Nephron (organoid): ENCODE results near the gene IDUA.
A peak's percentile ranks its signal among the peaks of the same experiment; 100 is the strongest.

Source experiments
- H3K27ac Mint-ChIP-seq, 3 experiments: 2 replicates each; pipeline ENCODE4 v1.8.0; 2020; ENCODE audit warnings: mixed read lengths in 3 of 3, mild to moderate bottlenecking in 2 of 3, moderate library complexity in 1 of 3
- H3K27me3 Mint-ChIP-seq: 2 replicates; pipeline ENCODE4 v1.8.0; 2021; ENCODE audit warnings: low read depth, mild to moderate bottlenecking, moderate library complexity, mixed read lengths
- H3K36me3 Mint-ChIP-seq: 2 replicates; pipeline ENCODE4 v1.8.0; 2020; ENCODE audit warnings: low read depth, mixed read lengths
- H3K4me1 Mint-ChIP-seq: 2 replicates; pipeline ENCODE4 v1.8.0; 2020; ENCODE audit warnings: mixed read lengths
- H3K4me3 Mint-ChIP-seq, 3 experiments: 2 replicates each; pipeline ENCODE4 v1.8.0; 2020; ENCODE audit warnings: mild to moderate bottlenecking in 3 of 3, mixed read lengths in 3 of 3, moderate library complexity in 2 of 3
- H3K9me3 Mint-ChIP-seq: 2 replicates; pipeline ENCODE4 v1.8.0; 2020; ENCODE audit warnings: mixed read lengths
- CTCF ChIP-seq, 3 experiments: fragments of 200-600 bp; sonication (generic); IDR thresholded peaks; one replicate each; pipeline ENCODE4 v1.5.0; 2021; ENCODE audit warnings: antibody characterized with exemption in 3 of 3; ENCODE audit not compliant: unreplicated experiment in 3 of 3

The IDUA gene

GRCh38 chr4:968621-969394, 18.0 kb upstream of the IDUA start:
- no peaks in the 10 kb centered on the region for H3K9me3 Mint-ChIP-seq
- H3K4me3 Mint-ChIP-seq = peak overlapping the region in 1 of 3 experiments; percentile 34
- H3K27me3 Mint-ChIP-seq = peaks cover 22% of the 10 kb centered on the region
- no peaks in the 10 kb centered on the region for H3K4me1 Mint-ChIP-seq
- TF ChIP-seq CTCF (IDR thresholded peaks at IDR 0.05; ENCODE audit: unreplicated experiment in 3 of 3) = no peak
- H3K27ac Mint-ChIP-seq = no peak overlapping the region
- H3K36me3 Mint-ChIP-seq = no peaks in the 10 kb centered on the region

GRCh38 chr4:970046-970745, 16.6 kb upstream of the IDUA start:
- no peak for TF ChIP-seq CTCF (IDR thresholded peaks at IDR 0.05; ENCODE audit: unreplicated experiment in 3 of 3)
- Mint-ChIP-seq H3K27me3 (peaks cover 22% of the 10 kb centered on the region), H3K36me3 (no peaks in the 10 kb centered on the region), H3K4me1 (no peaks in the 10 kb centered on the region), H3K4me3 (peak overlapping the region in 2 of 3 experiments; percentile 60 to 65), H3K9me3 (peaks cover 3% of the 10 kb centered on the region), H3K27ac (no peak overlapping the region)

GRCh38 chr4:970854-971520, 15.9 kb upstream of the IDUA start:
- H3K36me3 Mint-ChIP-seq = no peaks in the 10 kb centered on the region
- H3K9me3 Mint-ChIP-seq = peaks cover 3% of the 10 kb centered on the region
- peaks cover 22% of the 10 kb centered on the region for H3K27me3 Mint-ChIP-seq
- no peak for TF ChIP-seq CTCF (IDR thresholded peaks at IDR 0.05; ENCODE audit: unreplicated experiment in 3 of 3)
- H3K4me3 Mint-ChIP-seq = peak overlapping the region; percentile 32 to 65 (median 50)
- no peaks in the 10 kb centered on the region for H3K4me1 Mint-ChIP-seq
- no peak overlapping the region for H3K27ac Mint-ChIP-seq

GRCh38 chr4:971666-972500, 15.0 kb upstream of the IDUA start:
- Mint-ChIP-seq H3K36me3 (no peaks in the 10 kb centered on the region), H3K27ac (no peak overlapping the region), H3K27me3 (peaks cover 22% of the 10 kb centered on the region), H3K9me3 (peaks cover 3% of the 10 kb centered on the region), H3K4me1 (no peaks in the 10 kb centered on the region), H3K4me3 (peak overlapping the region in 2 of 3 experiments; percentile 54 to 59)
- no peak for TF ChIP-seq CTCF (IDR thresholded peaks at IDR 0.05; ENCODE audit: unreplicated experiment in 3 of 3)

GRCh38 chr4:972651-973424, 14.0 kb upstream of the IDUA start:
- Mint-ChIP-seq H3K4me1 (no peaks in the 10 kb centered on the region), H3K9me3 (peaks cover 3% of the 10 kb centered on the region), H3K27ac (no peak overlapping the region), H3K36me3 (no peaks in the 10 kb centered on the region), H3K27me3 (peaks cover 22% of the 10 kb centered on the region), H3K4me3 (peak overlapping the region; percentile 11 to 59 (median 54))
- TF ChIP-seq CTCF (IDR thresholded peaks at IDR 0.05; ENCODE audit: unreplicated experiment in 3 of 3) = no peak
